Spleen (tissue), 11 donors: ENCODE results near the gene CSNK2A1. TPM values are rescaled to one million over a fixed set of nuclear protein-coding genes. Genes with fewer than 3 reads are reported as not detected.

Experiments used
- DNase-seq: peaks from one replicate; pipeline ENCODE4 v3.0.0-alpha.2; 2020
- H3K27ac ChIP-seq, 8 donors: fragments of 200-600 bp; sonication (generic) in 7 of 8; 1 replicate in 4 of 8; 2 replicates in 4 of 8; pipeline versions ENCODE4 v1.5.0 to v1.8.0; 2016 to 2021; ENCODE audit warnings: inconsistent platforms in 4 of 8, mild to moderate bottlenecking in 4 of 8, moderate library complexity in 1 of 8
- H3K27me3 ChIP-seq, 7 donors: fragments of 200-600 bp; sonication (generic) in 6 of 7; replicated peaks in 1 of 7; 1 replicate in 4 of 7; 2 replicates in 3 of 7; pipeline versions ENCODE4 v1.5.0 to v1.8.0; 2016 to 2021; ENCODE audit warnings: inconsistent platforms in 3 of 7, mild to moderate bottlenecking in 1 of 7
- H3K36me3 ChIP-seq, 6 donors: fragments of 200-600 bp; sonication (generic) in 5 of 6; 1 replicate in 4 of 6; 2 replicates in 2 of 6; pipeline versions ENCODE4 v1.5.0 to v1.8.0; 2016 to 2021; ENCODE audit warnings: inconsistent platforms in 2 of 6
- H3K4me1 ChIP-seq, 6 donors: fragments of 200-600 bp; sonication (generic) in 5 of 6; 1 replicate in 3 of 6; 2 replicates in 3 of 6; pipeline versions ENCODE4 v1.5.0 to v1.8.0; 2016 to 2021; ENCODE audit warnings: inconsistent platforms in 3 of 6
- H3K4me3 ChIP-seq, 8 donors: fragments of 200-600 bp; sonication (generic) in 7 of 8; 1 replicate in 4 of 8; 2 replicates in 4 of 8; pipeline versions ENCODE4 v1.5.0 to v1.8.0; 2016 to 2021; ENCODE audit warnings: inconsistent platforms in 4 of 8, mild to moderate bottlenecking in 4 of 8, moderate library complexity in 2 of 8
- H3K9me3 ChIP-seq, 8 donors: fragments of 200-600 bp; sonication (generic) in 7 of 8; 1 replicate in 4 of 8; 2 replicates in 4 of 8; pipeline versions ENCODE4 v1.5.0 to v1.8.0; 2016 to 2021; ENCODE audit warnings: inconsistent platforms in 4 of 8
- CTCF ChIP-seq, 11 experiments: fragments of 200-600 bp in 7 of 11; fragments of 450-650 bp in 4 of 11; sonication (generic) in 4 of 11; IDR thresholded peaks in 8 of 11; conservative IDR thresholded peaks in 3 of 11; 1 replicate in 7 of 11; 2 replicates in 4 of 11; pipeline versions ENCODE4 v1.4.0 to v1.8.0; 2016 to 2021; ENCODE audit warnings: antibody characterized with exemption in 11 of 11, inconsistent platforms in 4 of 11, mild to moderate bottlenecking in 1 of 11
- POLR2A ChIP-seq, 3 donors: fragments of 450-650 bp; IDR thresholded peaks; one replicate each; pipeline ENCODE4 v1.5.1; 2017; ENCODE audit warnings: antibody characterized with exemption in 3 of 3, mild to moderate bottlenecking in 1 of 3
- POLR2AphosphoS5 ChIP-seq, 3 donors: sonication (generic); formaldehyde crosslinking; IDR thresholded peaks; one replicate each; pipeline ENCODE4 v1.5.1; 2017; ENCODE audit warnings: antibody characterized with exemption in 3 of 3
- WGBS, 5 donors: extraction: QIAGEN DNeasy Blood & Tissue Kit in 3 of 5; methylation state at CpG; one replicate each; pipeline versions ENCODE4 v1.1.5 to v1.1.7; 2013 to 2018; 5-methylcytosine and 5-hydroxymethylcytosine counted together
- intact Hi-C: fragments of 100-400 bp; cut with DNase I; formaldehyde crosslinking; loops from one replicate; pipeline ENCODE4 v1.15.0; 2023; ENCODE audit warnings: low total_unique reads
- polyA plus RNA-seq, 3 donors: library from polyadenylated mRNA; stranded (reverse); fragments of 200-250 nt; gene quantifications; one replicate each; pipeline ENCODE4 v1.2.1, GENCODE V29; 2013
- total RNA-seq, 7 donors: library from RNA; depleted of rRNA in 3 of 7; stranded (reverse); fragments of >200 nt in 3 of 7; fragmentation: NEBNext Ultra II Directional in 4 of 7; extraction: Animal tissue kit (Norgen Biotek cat#: 25700) in 4 of 7; gene quantifications; one replicate each; pipeline versions ENCODE4 v1.1.0 to v1.2.1, GENCODE V29; 2016 to 2021
- donor health status: healthy with polysubstance abuse.
- donor health status: DM: no; HTN: no; CAD: no; lungs with moderate emphysema.
- donor health status: DM: no; HTN: no; CAD: no.
- donor health status: Bipolar disorder and iron deficiency.
- donor health status: healthy.
- donor health status: DM: no; HTN: no; CAD: no.
- donor health status: DM: yes; HTN: yes; CAD: no.

CSNK2A1 gene
- total and polyA plus RNA-seq, 10 donors = 16.4 to 92.9 (median 88.1) TPM

GRCh38 chr20:436476-436875, 107.1 kb downstream of the CSNK2A1 start:
- DNase-seq = no peak
- intact Hi-C loops = loop anchor here (10.0 kb wide), 1 partner anchor 82 kb away; no protein-coding TSS in a partner anchor
- no peak for TF ChIP-seq POLR2AphosphoS5 (IDR thresholded peaks at IDR 0.05)
- no peak for TF ChIP-seq CTCF (IDR thresholded peaks at IDR 0.05 in 8 of 11, conservative IDR thresholded peaks at IDR 0.05 in 3 of 11)
- no peak for TF ChIP-seq POLR2A (IDR thresholded peaks at IDR 0.05)
- no peaks in the 10 kb centered on the region for H3K27me3 ChIP-seq
- 94 to 100% (median 99%) methylated on average over 5 of the region's 5 CpGs for WGBS, 5 donors
- no peak overlapping the region for H3K27ac ChIP-seq
- peaks cover 22 to 78% (median 46%) of the 10 kb centered on the region in 6 donors for H3K4me1 ChIP-seq
- no peak overlapping the region for H3K4me3 ChIP-seq
- no peaks in the 10 kb centered on the region for H3K9me3 ChIP-seq
- H3K36me3 ChIP-seq = peaks cover 0 to 95% (median 51%) of the 10 kb centered on the region in 6 donors

GRCh38 chr20:435558-435957, 108.0 kb downstream of the CSNK2A1 start:
- Histone ChIP-seq H3K9me3 (no peaks in the 10 kb centered on the region), H3K4me3 (no peak overlapping the region), H3K4me1 (peaks cover 22 to 87% (median 50%) of the 10 kb centered on the region in 6 donors), H3K27ac (no peak overlapping the region), H3K36me3 (peaks cover 0 to 95% (median 51%) of the 10 kb centered on the region in 6 donors), H3K27me3 (no peaks in the 10 kb centered on the region)
- WGBS, 5 donors = 88 to 97% (median 91%) methylated on average over 7 of the region's 7 CpGs
- TF ChIP-seq POLR2AphosphoS5 (IDR thresholded peaks at IDR 0.05) (no peak), CTCF (IDR thresholded peaks at IDR 0.05 in 8 of 11, conservative IDR thresholded peaks at IDR 0.05 in 3 of 11) (no peak), POLR2A (IDR thresholded peaks at IDR 0.05) (no peak)
- intact Hi-C loops = loop anchor here (10.0 kb wide), 1 partner anchor 81 kb away; no protein-coding TSS in a partner anchor
- no peak for DNase-seq

GRCh38 chr20:434661-435419, 108.8 kb downstream of the CSNK2A1 start:
- intact Hi-C loops = loop anchor here (10.0 kb wide), 1 partner anchor 80 kb away; no protein-coding TSS in a partner anchor
- no peak overlapping the region for H3K4me3 ChIP-seq
- TF ChIP-seq POLR2AphosphoS5 (IDR thresholded peaks at IDR 0.05) (peak in 1 of 3 donors; percentile 71), CTCF (IDR thresholded peaks at IDR 0.05 in 8 of 11, conservative IDR thresholded peaks at IDR 0.05 in 3 of 11) (no peak), POLR2A (IDR thresholded peaks at IDR 0.05) (no peak)
- H3K27me3 ChIP-seq = no peaks in the 10 kb centered on the region
- H3K4me1 ChIP-seq = peaks cover 22 to 91% (median 52%) of the 10 kb centered on the region in 6 donors
- no peaks in the 10 kb centered on the region for H3K9me3 ChIP-seq
- H3K27ac ChIP-seq = no peak overlapping the region
- no peak for DNase-seq
- H3K36me3 ChIP-seq = peaks cover 0 to 95% (median 52%) of the 10 kb centered on the region in 6 donors
- 88 to 93% (median 93%) methylated on average over 14 to 16 of the region's 16 CpGs for WGBS, 5 donors

- Histone ChIP-seq H3K27ac (peak overlapping the region in 2 of 8 donors; percentile 63 to 77), H3K4me3 (no peak overlapping the region), H3K9me3 (no peaks in the 10 kb centered on the region), H3K4me1 (peaks cover 18 to 85% (median 46%) of the 10 kb centered on the region in 6 donors), H3K36me3 (peaks cover 0 to 95% (median 57%) of the 10 kb centered on the region in 6 donors), H3K27me3 (no peaks in the 10 kb centered on the region)
- WGBS, 5 donors = 82 to 89% (median 84%) methylated on average over 10 to 11 of the region's 11 CpGs
- intact Hi-C loops = loop anchor here (10.0 kb wide), 1 partner anchor 79 kb away; no protein-coding TSS in a partner anchor
- no peak for DNase-seq
- TF ChIP-seq POLR2AphosphoS5 (IDR thresholded peaks at IDR 0.05) (no peak), CTCF (IDR thresholded peaks at IDR 0.05 in 8 of 11, conservative IDR thresholded peaks at IDR 0.05 in 3 of 11) (no peak), POLR2A (IDR thresholded peaks at IDR 0.05) (no peak)
Measured at GRCh38 chr20:434221-434620, 109.4 kb downstream of the CSNK2A1 start.
